ENCODE results near the gene FDX1. TPM values are rescaled to one million over a fixed set of nuclear protein-coding genes. Genes with fewer than 3 reads are reported as not detected.

FDX1 gene, protein sequence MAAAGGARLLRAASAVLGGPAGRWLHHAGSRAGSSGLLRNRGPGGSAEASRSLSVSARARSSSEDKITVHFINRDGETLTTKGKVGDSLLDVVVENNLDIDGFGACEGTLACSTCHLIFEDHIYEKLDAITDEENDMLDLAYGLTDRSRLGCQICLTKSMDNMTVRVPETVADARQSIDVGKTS
- total RNA-seq (2022; extraction: Qiagen RNA extraction; ENCODE audit: low read depth), result 11.3 to 15.6 TPM (median 14.4 TPM) in 5 replicates

DNA sequence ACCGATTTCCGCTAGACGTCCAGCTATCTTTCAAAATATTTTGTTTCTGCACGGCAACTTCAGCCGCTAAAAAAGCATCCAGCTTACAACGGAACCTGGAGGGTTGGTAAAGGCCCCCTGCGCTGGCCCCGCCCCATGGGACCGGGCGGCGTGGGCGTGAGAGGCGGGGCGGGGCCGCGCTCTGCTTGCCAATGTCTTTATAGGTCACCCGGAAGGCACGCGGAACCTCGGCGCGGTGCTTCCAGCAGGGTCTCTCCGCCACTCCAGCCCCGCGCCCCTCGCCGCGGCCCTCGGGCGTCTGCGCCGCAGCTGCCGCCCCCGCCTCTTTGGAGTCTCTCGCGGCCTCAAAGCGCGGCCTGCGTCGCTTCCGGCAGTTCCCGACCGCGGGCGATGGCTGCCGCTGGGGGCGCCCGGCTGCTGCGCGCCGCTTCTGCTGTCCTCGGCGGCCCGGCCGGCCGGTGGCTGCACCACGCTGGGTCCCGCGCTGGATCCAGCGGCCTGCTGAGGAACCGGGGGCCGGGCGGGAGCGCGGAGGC lies at the start of gene FDX1:
FDX1 (plus strand) TSS at position 218 of the 536 bp plus-strand sequence; CDS start at position 391, 173 bp downstream.

Other genes with a start within 250 kb of the FDX1 start
- gene RDX, start 133.3 kb upstream of the FDX1 start, total RNA-seq (2022; extraction: Qiagen RNA extraction; ENCODE audit: low read depth), result 79.6 to 116 TPM (median 103 TPM) in 5 replicates